Kidney capillary endothelial cell (primary cell): ENCODE data around the gene DNM3.

Experiments used
- DNase-seq: peaks from one replicate; pipeline ENCODE4 v3.0.0-alpha.2; 2018; ENCODE audit warnings: low spot score

The DNM3 gene

GRCh38 chr1:171973421-171973820 is 132.1 kb downstream of the DNM3 start:
- no peak for DNase-seq

GRCh38 chr1:171981303-171981702 is 140.0 kb downstream of the DNM3 start:
- DNase-seq, result no peak

DNA sequence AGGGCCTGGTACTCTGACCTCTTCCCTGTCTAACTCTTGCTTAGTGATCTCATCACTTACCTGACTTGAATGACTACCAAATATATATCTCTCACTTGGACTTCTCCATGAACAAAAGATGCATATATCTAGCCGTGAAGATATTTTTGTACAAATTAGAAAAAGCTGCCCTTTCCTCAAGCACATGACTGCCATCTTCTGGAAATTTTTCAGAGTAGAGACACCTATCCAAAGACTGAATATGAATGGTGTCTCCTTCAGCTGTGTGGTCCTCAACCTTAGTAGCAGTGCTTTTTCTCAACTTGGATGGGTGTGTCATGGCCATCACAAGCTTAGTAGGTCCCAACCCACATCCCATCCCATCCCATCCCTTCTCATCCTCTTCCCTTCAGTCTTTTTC is 142.3 kb downstream of the DNM3 start:
- DNase-seq, result peak; percentile 60

GRCh38 chr1:171984262-171984661 is 143.0 kb downstream of the DNM3 start:
- DNase-seq, result no peak

GRCh38 chr1:171984850-171985485 is 143.7 kb downstream of the DNM3 start:
- peak; percentile 33 for DNase-seq

DNA sequence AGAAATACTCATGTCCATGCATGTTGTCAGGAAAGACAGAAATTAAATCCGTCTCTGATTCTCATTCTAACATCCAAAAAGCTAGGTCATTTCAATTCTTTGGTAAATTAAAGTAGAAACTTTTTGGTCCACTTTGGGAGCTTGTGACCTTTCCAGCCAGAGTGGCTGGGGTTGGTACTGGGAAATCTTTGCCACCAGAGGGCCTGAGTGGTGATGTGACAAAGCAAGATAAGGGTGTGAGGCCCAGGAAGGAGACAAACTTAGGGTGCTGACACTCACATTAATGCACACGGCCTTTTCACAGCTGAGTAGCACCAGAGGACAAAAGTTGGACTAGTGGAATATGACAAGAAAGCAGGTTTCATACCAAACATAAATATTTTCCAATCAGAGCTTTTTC is 144.3 kb downstream of the DNM3 start:
- DNase-seq, result no peak

DNA sequence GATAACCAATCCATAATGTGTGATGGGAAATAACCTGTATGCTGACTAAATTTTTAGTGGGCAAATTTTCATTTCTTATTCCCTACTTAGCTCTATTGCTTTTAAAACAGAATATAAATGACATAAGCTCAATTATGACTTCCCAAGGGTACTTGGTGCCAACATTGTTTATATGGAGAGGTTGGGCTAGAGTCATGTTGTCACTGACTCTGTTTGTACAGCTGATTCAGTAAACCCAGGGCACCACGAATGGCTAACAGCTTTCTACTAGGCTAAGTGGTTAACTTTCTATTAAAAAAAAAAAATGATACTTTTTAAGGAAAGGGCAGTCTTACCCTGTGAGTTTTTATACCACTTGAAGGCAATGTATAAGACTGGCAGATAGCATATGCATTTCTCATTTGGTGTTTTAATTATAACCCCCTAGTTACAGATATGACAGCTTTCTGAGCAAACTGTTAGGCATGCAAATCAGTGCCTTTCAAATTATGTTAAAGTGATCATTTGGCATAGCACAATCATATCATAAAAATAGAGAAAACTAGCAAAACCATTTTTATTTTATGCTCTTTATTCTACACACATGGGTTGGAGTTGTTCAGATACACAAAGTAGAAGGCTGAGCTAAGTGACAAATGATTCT is 147.1 kb downstream of the DNM3 start:
- no peak for DNase-seq

DNA sequence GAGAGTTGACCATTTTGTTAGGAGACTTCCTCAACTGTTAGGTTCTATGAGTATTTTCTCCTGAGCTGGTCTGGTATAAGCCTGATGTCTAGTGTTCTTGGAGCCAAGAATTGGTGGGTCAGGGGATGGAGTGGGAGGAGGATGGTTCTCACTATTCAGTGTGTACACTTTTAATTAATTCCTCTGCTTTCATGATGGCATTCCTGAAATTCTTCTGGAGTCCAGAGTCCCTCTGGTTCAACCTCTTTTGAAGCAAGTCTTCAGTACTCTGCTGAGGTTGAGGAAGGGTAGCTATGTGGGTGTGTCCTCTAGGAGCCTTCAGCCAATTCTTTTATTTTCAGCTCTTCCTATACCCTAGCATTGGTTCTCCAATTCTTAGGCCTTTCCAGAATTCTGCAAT is 149.1 kb downstream of the DNM3 start:
- DNase-seq, result no peak

GRCh38 chr1:171994293-171994692 is 153.0 kb downstream of the DNM3 start:
- no peak for DNase-seq

GRCh38 chr1:171995573-171995972 is 154.3 kb downstream of the DNM3 start:
- no peak for DNase-seq

DNA sequence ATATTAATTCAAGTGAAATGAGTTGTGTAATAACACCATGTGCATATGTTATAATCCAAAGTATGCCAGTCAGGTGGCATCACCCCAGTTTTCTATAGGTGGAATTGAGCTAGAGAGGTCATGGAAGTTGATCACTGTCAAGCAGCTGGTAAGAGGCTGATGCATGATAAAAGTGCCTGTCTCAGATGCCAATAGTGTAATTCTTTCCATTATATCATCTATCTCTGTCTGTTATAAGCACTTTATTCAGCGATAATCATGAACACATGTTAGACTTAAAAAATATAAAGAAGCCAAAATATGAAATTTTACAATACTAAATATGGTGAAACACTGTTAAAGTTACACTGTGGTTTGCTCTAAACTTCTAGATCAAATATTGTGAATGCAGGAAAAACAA is 156.6 kb downstream of the DNM3 start:
- DNase-seq, result no peak

DNA sequence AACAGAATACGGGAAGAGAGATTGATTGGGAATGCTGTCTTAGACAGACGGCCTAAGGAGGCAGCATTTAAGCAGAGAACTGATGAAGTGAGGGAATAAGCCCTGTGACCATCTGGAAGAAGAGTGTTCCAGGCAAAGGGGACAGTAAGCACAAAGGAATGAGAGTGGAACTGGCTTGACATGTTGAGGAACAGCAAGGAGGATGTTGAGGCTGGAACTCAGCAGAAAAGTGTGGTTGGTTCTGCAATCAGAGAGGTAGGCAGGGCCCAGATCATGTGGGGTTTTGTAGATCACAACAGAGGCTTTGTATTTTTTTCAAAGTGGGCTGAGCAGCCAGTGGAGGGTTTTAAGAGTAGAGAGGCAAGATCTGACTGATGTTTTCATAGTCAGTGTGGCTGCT is 157.4 kb downstream of the DNM3 start:
- no peak for DNase-seq

DNA sequence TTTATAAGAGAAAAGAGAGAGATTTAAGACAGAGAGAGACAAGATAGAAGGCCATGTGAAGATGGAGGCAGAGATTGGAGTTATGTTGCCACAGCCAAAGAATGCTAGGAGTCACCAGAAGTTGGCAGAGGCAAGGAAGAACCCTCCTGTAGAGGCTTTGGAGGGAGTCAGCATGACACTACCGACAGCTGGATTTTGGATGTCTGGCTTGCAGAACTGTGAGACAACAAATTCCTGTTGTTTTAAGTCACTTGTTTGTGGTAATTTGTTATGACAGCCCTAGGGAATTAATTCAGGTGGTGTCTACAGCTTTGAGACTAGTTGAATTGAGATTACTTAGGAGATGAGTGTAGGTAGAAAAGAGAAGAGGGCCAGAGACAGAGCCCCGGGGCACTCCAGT is 158.5 kb downstream of the DNM3 start:
- no peak for DNase-seq

DNA sequence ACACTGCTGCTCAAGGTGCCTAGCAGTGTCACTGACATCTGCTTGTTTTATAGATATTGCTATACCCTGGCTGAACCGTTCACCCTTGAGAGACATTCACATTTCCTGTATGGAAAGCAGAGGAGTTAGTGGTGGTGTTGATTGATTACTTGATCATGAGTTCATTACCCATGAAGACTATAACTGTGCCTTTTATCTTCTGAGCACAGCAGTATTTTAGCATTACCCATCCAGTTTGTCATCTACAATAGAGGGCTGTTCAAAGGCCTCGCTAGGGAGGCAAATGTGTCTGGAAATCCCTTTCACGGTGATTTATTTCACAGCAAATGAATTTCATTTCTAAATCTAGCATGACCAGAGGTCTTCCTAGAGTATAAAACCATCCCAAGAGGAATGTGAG is 160.0 kb downstream of the DNM3 start:
- no peak for DNase-seq

GRCh38 chr1:172002725-172003345 is 161.5 kb downstream of the DNM3 start:
- DNase-seq, result peak; percentile 68

GRCh38 chr1:172003766-172004530 is 162.7 kb downstream of the DNM3 start:
- no peak for DNase-seq

DNA sequence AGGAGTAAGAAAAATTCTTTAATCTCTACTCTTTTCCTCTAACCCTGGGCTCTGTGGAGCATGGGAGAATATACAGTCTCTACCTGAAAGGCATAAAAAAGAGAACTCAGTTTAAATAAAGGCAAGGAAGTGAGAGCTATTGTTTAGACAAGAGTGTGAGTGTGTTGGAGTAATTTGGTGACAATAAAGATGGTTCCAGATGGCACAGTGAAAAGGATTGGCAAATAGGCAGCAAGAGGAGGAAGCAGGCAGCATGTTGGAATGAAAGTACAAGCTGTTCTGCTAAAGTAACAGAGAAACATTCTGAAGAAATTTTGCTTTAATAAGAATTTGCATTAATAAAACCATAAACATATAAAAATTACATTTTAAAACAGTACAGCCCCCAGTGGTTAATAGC is 163.4 kb downstream of the DNM3 start:
- DNase-seq, result no peak

DNA sequence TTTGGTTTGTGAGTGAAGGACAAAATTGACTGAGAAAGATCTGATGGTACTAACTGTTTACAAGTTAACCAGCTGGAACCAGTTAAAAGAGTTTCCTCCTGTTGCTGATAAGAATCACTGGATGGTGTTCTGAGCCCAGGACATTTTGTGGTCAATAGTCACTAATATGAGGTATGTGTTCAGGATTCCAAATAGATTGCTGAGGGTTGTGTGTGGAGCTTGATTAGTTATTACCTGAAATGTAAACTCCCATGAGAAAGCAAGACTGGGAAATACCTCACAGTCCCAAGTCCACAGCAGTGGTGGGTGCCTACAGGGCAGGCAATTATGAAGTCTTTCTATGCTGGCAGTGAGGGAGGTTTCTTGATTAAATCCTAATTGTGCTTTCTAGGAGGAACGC is 164.6 kb downstream of the DNM3 start:
- no peak for DNase-seq

DNA sequence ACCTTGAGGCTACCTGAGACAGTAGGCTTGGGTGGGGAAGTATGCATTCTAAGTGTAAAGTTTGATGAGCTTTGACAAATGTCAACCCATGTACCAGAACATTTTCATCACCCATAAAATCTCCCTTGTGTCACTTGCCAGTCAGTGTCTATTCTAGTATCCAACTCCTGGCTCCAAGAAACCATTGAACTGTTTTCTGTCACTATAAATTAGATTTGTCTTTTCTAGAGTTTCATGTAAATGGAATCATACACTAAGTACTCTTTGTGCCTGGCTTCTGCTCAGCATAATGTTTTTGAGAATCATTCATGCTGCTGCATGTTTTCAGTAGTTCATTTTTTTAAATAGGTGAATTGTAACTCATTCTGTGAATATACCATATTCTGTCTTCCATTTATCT is 165.4 kb downstream of the DNM3 start:
- DNase-seq, result no peak

GRCh38 chr1:172018727-172019311 is 177.5 kb downstream of the DNM3 start:
- DNase-seq, result no peak

- no peak for DNase-seq
These were observed 178.7 kb downstream of the DNM3 start for GRCh38 chr1:172019976-172020375.

GRCh38 chr1:172024516-172024915 is 183.2 kb downstream of the DNM3 start:
- DNase-seq, result no peak
